Mesendoderm (in vitro differentiated cells): Measurements from ENCODE around the gene CIROP.

Experiments used
- DNase-seq: peaks from one replicate; pipeline ENCODE4 v3.0.0; 2013
- H2AK5ac ChIP-seq: 2 replicates; pipeline ENCODE4 v1.6.1; 2013; ENCODE audit warnings: low read length, inconsistent platforms
- H2BK120ac ChIP-seq: 2 replicates; pipeline ENCODE4 v1.6.1; 2013; ENCODE audit warnings: low read depth, mild to moderate bottlenecking, low read length, moderate library complexity, mixed read lengths
- H2BK15ac ChIP-seq: replicated peaks from 2 replicates; pipeline ENCODE4 v1.6.1; 2013; ENCODE audit warnings: low read depth, mild to moderate bottlenecking, moderate library complexity
- H2BK5ac ChIP-seq: 2 replicates; pipeline ENCODE4 v1.6.1; 2013; ENCODE audit warnings: low read length, inconsistent platforms
- H3K18ac ChIP-seq: 2 replicates; pipeline ENCODE4 v1.6.1; 2013; ENCODE audit warnings: mild to moderate bottlenecking, low read length, mixed read lengths
- H3K23ac ChIP-seq: one replicate; pipeline ENCODE4 v1.6.1; 2013; ENCODE audit warnings: low read length
- H3K27ac ChIP-seq: 2 replicates; pipeline ENCODE4 v1.5.1; 2013; ENCODE audit warnings: low read depth, mild to moderate bottlenecking, inconsistent platforms, low read length, moderate library complexity
- H3K27me3 ChIP-seq: 2 replicates; pipeline ENCODE4 v1.6.1; 2013; ENCODE audit warnings: low read length, control low read depth, mild to moderate bottlenecking, inconsistent platforms; ENCODE audit not compliant: insufficient read depth, poor library complexity
- H3K36me3 ChIP-seq: 2 replicates; pipeline ENCODE4 v1.6.1; 2013; ENCODE audit warnings: low read length, inconsistent platforms; ENCODE audit not compliant: control insufficient read depth, insufficient read depth
- H3K4ac ChIP-seq: one replicate; pipeline ENCODE4 v1.6.1; 2013; ENCODE audit warnings: low read depth, mild to moderate bottlenecking, low read length, moderate library complexity
- H3K4me1 ChIP-seq: 2 replicates; pipeline ENCODE4 v1.6.1; 2013; ENCODE audit warnings: low read depth, low read length, inconsistent platforms; ENCODE audit not compliant: control insufficient read depth
- H3K4me2 ChIP-seq: 2 replicates; pipeline ENCODE4 v1.6.1; 2013; ENCODE audit warnings: low read length
- H3K4me3 ChIP-seq: 2 replicates; pipeline ENCODE4 v1.5.1; 2013; ENCODE audit warnings: mild to moderate bottlenecking, low read length
- H3K56ac ChIP-seq: one replicate; pipeline ENCODE4 v1.6.1; 2013; ENCODE audit warnings: low read length
- H3K79me1 ChIP-seq: 2 replicates; pipeline ENCODE4 v1.6.1; 2013; ENCODE audit warnings: low read length, inconsistent platforms
- H3K79me2 ChIP-seq: 2 replicates; pipeline ENCODE4 v1.6.1; 2013; ENCODE audit warnings: mild to moderate bottlenecking, low read length; ENCODE audit not compliant: control insufficient read depth, insufficient read depth
- H3K9ac ChIP-seq: 2 replicates; pipeline ENCODE4 v1.6.1; 2013; ENCODE audit warnings: low read length, inconsistent platforms
- H4K5ac ChIP-seq: one replicate; pipeline ENCODE4 v1.6.1; 2013; ENCODE audit warnings: low read length
- H4K8ac ChIP-seq: one replicate; pipeline ENCODE4 v1.6.1; 2013; ENCODE audit warnings: low read depth, mild to moderate bottlenecking, control low read depth, low read length, moderate library complexity
- WGBS: extraction: QIAGEN DNeasy Blood & Tissue Kit; methylation state at CpG from one replicate; pipeline ENCODE4 v1.1.7; 2013; ENCODE audit warnings: low lambda C conversion rate, missing lambda C conversion rate; ENCODE audit not compliant: insufficient coverage; ENCODE audit errors: extremely low coverage; 5-methylcytosine and 5-hydroxymethylcytosine counted together

The CIROP gene

GRCh38 chr14:23093104-23093503, 11.7 kb downstream of the CIROP start:
- no peak overlapping the region for H2BK120ac ChIP-seq
- H3K4me3 ChIP-seq = no peak overlapping the region
- no peak overlapping the region for H3K27ac ChIP-seq
- no peak overlapping the region for H3K4ac ChIP-seq
- peaks cover 51% of the 10 kb centered on the region for H3K79me2 ChIP-seq
- no CpG with 5 or more reads among the region's 2 CpGs for WGBS
- peaks cover 14% of the 10 kb centered on the region for H3K79me1 ChIP-seq
- no peak overlapping the region for H4K8ac ChIP-seq
- H4K5ac ChIP-seq = no peak overlapping the region
- DNase-seq = no peak
- H2AK5ac ChIP-seq = no peak overlapping the region
- no peak overlapping the region for H2BK15ac ChIP-seq
- H3K18ac ChIP-seq = no peak overlapping the region
- H3K36me3 ChIP-seq = peaks cover 11% of the 10 kb centered on the region
- H3K9ac ChIP-seq = peak overlapping the region; percentile 99
- peak overlapping the region; percentile 19 for H3K56ac ChIP-seq
- H3K4me2 ChIP-seq = no peak overlapping the region
- no peaks in the 10 kb centered on the region for H3K27me3 ChIP-seq
- peaks cover 9% of the 10 kb centered on the region for H3K4me1 ChIP-seq
- no peak overlapping the region for H3K23ac ChIP-seq
- no peak overlapping the region for H2BK5ac ChIP-seq

DNA sequence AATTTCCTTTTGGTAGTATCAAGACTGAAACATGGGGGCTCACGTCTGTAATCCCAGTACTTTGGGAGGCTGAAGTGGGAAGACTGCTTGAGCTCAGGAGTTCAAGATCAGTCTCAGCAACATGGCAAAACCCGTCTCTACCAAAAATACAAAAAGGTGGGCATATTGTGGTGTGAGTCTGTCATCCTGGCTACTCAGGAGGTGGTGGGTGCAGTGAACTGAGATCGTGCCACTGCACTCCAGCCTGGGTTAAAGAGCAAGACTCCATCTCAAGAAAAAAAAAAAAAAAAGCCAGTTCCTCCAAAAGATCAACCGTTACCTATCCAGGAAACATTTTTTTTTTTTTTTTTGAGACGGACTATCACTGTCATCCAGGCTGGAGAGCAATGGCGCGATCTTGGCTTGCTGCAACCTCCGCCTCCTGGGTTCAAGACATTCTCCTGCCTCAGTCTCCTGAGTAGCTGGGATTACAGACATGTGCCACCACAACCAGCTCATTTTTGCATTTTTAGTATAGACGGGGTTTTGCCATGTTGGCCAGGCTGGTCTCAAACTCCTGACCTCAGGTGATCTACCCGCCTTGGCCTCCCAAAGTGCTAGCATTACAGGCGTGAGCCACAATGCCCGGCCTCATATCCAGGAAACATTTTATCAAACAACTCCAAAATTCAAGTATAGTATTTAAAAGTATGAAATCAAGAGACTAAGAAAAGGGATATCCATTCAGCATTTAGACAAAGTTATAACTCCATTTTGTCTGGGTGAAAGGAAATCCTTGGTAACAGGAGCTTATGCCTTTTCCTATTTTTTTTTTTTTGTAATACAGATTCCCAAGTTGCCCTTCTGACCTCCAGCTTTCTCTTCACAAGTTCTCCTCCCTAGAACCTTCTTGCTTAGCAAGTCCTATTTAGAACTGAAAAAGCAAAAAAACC, 13.2 kb downstream of the CIROP start:
- DNase-seq = no peak
- no CpG with 5 or more reads among the region's 12 CpGs for WGBS
- peaks cover 12% of the 10 kb centered on the region for H3K36me3 ChIP-seq
- no peak overlapping the region for H4K5ac ChIP-seq
- no peak overlapping the region for H3K4me3 ChIP-seq
- no peak overlapping the region for H2BK120ac ChIP-seq
- no peak overlapping the region for H2BK15ac ChIP-seq
- H3K79me2 ChIP-seq = peaks cover 38% of the 10 kb centered on the region
- no peak overlapping the region for H4K8ac ChIP-seq
- H3K18ac ChIP-seq = no peak overlapping the region
- H3K79me1 ChIP-seq = peaks cover 8% of the 10 kb centered on the region
- peaks cover 9% of the 10 kb centered on the region for H3K4me1 ChIP-seq
- H3K56ac ChIP-seq = no peak overlapping the region
- no peak overlapping the region for H3K23ac ChIP-seq
- H2AK5ac ChIP-seq = no peak overlapping the region
- no peak overlapping the region for H3K4me2 ChIP-seq
- no peak overlapping the region for H3K9ac ChIP-seq
- no peak overlapping the region for H3K27ac ChIP-seq
- no peak overlapping the region for H2BK5ac ChIP-seq
- no peak overlapping the region for H3K4ac ChIP-seq
- no peaks in the 10 kb centered on the region for H3K27me3 ChIP-seq

DNA sequence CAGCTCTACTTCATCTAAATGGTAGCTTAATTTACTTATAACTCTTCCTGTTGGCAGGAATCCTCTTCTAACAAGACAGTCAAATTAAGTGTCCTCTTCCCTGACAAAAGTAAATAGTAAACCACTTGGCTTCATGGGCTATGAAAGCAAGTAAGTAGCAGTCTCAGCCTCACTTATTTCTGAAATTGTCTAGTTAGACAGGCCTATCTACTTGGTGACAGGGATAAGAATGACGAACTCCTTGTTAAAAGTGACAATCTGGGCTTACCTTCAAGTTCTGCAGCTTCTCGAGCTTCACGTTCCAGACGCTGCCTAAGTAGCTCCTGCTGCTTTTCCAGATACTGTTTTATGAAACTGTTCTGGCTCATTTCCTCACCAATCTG, 14.5 kb downstream of the CIROP start:
- peaks cover 12% of the 10 kb centered on the region for H3K36me3 ChIP-seq
- H2BK120ac ChIP-seq = no peak overlapping the region

DNA sequence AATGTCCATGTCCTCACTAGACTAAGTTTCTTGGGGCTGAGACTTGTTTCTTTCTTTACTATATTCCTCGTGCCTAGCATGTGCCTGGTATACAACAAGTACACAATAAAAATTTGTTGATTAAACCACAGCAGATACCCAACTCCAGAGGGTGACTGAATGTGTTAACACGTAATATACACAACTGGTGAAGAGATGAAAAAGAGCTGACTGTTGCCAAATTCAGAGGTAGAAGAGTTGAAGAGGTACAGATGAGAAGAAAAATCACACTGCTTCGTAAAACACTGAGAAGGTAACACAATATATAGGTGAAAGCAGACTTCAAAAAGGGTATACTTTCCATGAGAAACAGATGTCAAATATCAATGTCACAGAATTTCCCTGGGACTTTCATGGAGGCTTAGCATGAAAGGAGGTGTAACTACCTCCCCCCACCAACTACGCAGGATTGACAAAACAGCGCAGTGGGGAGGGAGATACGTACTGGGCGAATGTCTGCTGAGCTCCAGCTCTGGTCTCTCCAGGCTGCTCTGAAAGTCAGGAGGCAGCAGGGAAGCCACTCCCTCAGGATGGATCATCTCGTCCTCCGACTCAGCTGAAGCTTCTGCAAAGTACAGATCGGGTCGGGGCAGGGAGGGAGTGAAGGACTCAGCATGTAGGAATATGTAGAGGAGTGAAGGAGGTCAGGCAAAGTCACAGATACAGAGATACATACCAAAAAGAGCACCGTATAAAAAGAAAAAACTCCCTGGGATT, 15.1 kb downstream of the CIROP start:
- Histone ChIP-seq H3K4me1 (peaks cover 9% of the 10 kb centered on the region), H2AK5ac (no peak overlapping the region), H3K4me2 (no peak overlapping the region), H3K18ac (no peak overlapping the region), H3K4ac (no peak overlapping the region), H3K27ac (no peak overlapping the region), H4K8ac (no peak overlapping the region), H2BK120ac (no peak overlapping the region), H3K79me2 (peaks cover 33% of the 10 kb centered on the region), H3K4me3 (no peak overlapping the region), H2BK15ac (no peak overlapping the region), H3K36me3 (peaks cover 12% of the 10 kb centered on the region), H4K5ac (no peak overlapping the region), H3K23ac (no peak overlapping the region), H3K79me1 (peaks cover 8% of the 10 kb centered on the region), H3K56ac (no peak overlapping the region), H3K27me3 (no peaks in the 10 kb centered on the region), H2BK5ac (no peak overlapping the region), H3K9ac (no peak overlapping the region)
- no CpG with 5 or more reads among the region's 12 CpGs for WGBS
- DNase-seq = no peak

More for the DNA sequence above, 14.5 kb downstream of the CIROP start:
- Histone ChIP-seq H3K4ac (no peak overlapping the region), H2BK15ac (no peak overlapping the region), H3K4me1 (peaks cover 9% of the 10 kb centered on the region), H3K4me3 (no peak overlapping the region), H4K8ac (no peak overlapping the region), H3K23ac (no peak overlapping the region), H3K79me1 (peaks cover 8% of the 10 kb centered on the region), H3K27me3 (no peaks in the 10 kb centered on the region), H3K56ac (no peak overlapping the region), H3K4me2 (no peak overlapping the region), H3K27ac (no peak overlapping the region), H3K9ac (no peak overlapping the region), H2BK5ac (no peak overlapping the region), H3K18ac (no peak overlapping the region), H4K5ac (no peak overlapping the region), H2AK5ac (no peak overlapping the region), H3K79me2 (peaks cover 33% of the 10 kb centered on the region)
- no peak for DNase-seq
- WGBS = no CpG with 5 or more reads among the region's 4 CpGs

DNA sequence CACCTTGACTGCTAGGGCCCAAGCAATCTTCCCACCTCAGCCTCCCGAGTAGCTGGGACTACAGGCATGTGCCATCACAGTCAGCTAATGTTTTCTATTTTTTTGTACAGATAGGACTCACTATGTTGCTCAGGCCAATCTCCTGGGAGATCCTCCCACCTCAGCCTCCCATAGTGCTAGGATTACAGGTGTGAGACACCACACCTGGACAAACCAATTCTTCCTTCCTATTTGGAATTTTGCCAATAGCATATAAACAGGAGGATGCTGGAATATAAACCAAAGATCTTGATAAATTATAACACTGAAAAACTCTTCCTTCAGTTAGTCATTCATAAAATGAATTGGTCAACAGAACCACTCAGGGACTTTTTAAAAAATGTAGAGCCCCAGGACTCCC, 18.2 kb downstream of the CIROP start:
- Histone ChIP-seq H4K5ac (no peak overlapping the region), H3K27ac (no peak overlapping the region), H2BK120ac (no peak overlapping the region), H2BK15ac (no peak overlapping the region), H3K36me3 (peaks cover 12% of the 10 kb centered on the region), H3K4me3 (no peak overlapping the region), H2AK5ac (no peak overlapping the region), H3K27me3 (no peaks in the 10 kb centered on the region), H3K23ac (no peak overlapping the region), H3K56ac (no peak overlapping the region), H3K18ac (no peak overlapping the region), H3K79me1 (peaks cover 3% of the 10 kb centered on the region), H3K9ac (no peak overlapping the region), H3K4ac (no peak overlapping the region), H3K79me2 (peaks cover 6% of the 10 kb centered on the region), H2BK5ac (no peak overlapping the region), H3K4me1 (no peaks in the 10 kb centered on the region), H4K8ac (no peak overlapping the region), H3K4me2 (no peak overlapping the region)
- DNase-seq = no peak
- WGBS = no CpG with 5 or more reads among the region's 1 CpG
